Natural killer cell (primary cell): ENCODE data around the gene SLC25A2. TPM values are rescaled to one million over a fixed set of nuclear protein-coding genes. Genes with fewer than 3 reads are reported as not detected.

ENCODE experiments used
- ATAC-seq, 3 donors: fragments of 150-1000 bp in 2 of 3; fragments of 200-7000 bp in 1 of 3; cut with Tn5 transposase; 1 replicate in 1 of 3; 2 replicates in 2 of 3; pipeline ENCODE4 v1.10.0; 2021; ENCODE audit warnings: mild to moderate bottlenecking in 2 of 3, moderate library complexity in 2 of 3
- DNase-seq, 2 donors: peaks; one replicate each; pipeline versions ENCODE4 v3.0.0 to v3.0.0-alpha.2; 2013 to 2021; ENCODE audit warnings: mixed read lengths in 1 of 2
- H3K27ac ChIP-seq: one replicate; pipeline ENCODE4 v1.5.1; 2013; ENCODE audit warnings: mild to moderate bottlenecking, low read length
- H3K27me3 ChIP-seq: one replicate; pipeline ENCODE4 v1.6.1; 2013; ENCODE audit warnings: low read length; ENCODE audit not compliant: control insufficient read depth, insufficient read depth
- H3K36me3 ChIP-seq: one replicate; pipeline ENCODE4 v1.6.1; 2013; ENCODE audit warnings: low read length; ENCODE audit not compliant: control insufficient read depth, insufficient read depth
- H3K4me1 ChIP-seq: one replicate; pipeline ENCODE4 v1.6.1; 2013; ENCODE audit warnings: low read length; ENCODE audit not compliant: control insufficient read depth, insufficient read depth
- H3K4me3 ChIP-seq: one replicate; pipeline ENCODE4 v1.5.1; 2013; ENCODE audit warnings: low read length
- H3K9me3 ChIP-seq: one replicate; pipeline ENCODE4 v1.6.1; 2013; ENCODE audit warnings: low read length; ENCODE audit not compliant: control insufficient read depth, insufficient read depth
- H3K27ac Mint-ChIP-seq, 2 donors: one replicate each; pipeline ENCODE4 v1.8.0; 2022; ENCODE audit warnings: mild to moderate bottlenecking in 2 of 2, mixed read lengths in 2 of 2, moderate library complexity in 1 of 2
- H3K27me3 Mint-ChIP-seq, 2 donors: one replicate each; pipeline ENCODE4 v1.8.0; 2022; ENCODE audit warnings: low read depth in 2 of 2, mixed read lengths in 2 of 2
- H3K36me3 Mint-ChIP-seq: one replicate; pipeline ENCODE4 v1.8.0; 2022; ENCODE audit warnings: mixed read lengths
- H3K4me1 Mint-ChIP-seq, 2 donors: one replicate each; pipeline ENCODE4 v1.8.0; 2022; ENCODE audit warnings: mixed read lengths in 2 of 2
- H3K4me3 Mint-ChIP-seq: one replicate; pipeline ENCODE4 v1.8.0; 2022; ENCODE audit warnings: mild to moderate bottlenecking, moderate library complexity, mixed read lengths
- H3K9me3 Mint-ChIP-seq, 2 donors: one replicate each; pipeline ENCODE4 v1.8.0; 2022; ENCODE audit warnings: mixed read lengths in 2 of 2
- CTCF ChIP-seq: fragments of 200-600 bp; IDR thresholded peaks from one replicate; pipeline ENCODE4 v1.8.0; 2022; ENCODE audit warnings: antibody characterized with exemption
- WGBS: methylation state at CpG from one replicate; pipeline ENCODE4 v1.1.7; 2013; ENCODE audit warnings: missing lambda C conversion rate; ENCODE audit not compliant: insufficient coverage; 5-methylcytosine and 5-hydroxymethylcytosine counted together
- intact Hi-C: fragments of 100-400 bp; cut with micrococcal nuclease; formaldehyde crosslinking; loops from one replicate; pipeline ENCODE4 v1.14.2; 2022
- total RNA-seq, 4 donors: library from RNA; stranded (reverse); fragments of 120-200 nt in 1 of 4; gene quantifications; one replicate each; pipeline versions ENCODE4 v1.2.3 to v1.2.4, GENCODE V29; 2013 to 2022

Gene SLC25A2
- total RNA-seq, 3 donors from 2014 or later (not counting 1 experiment from before 2014, with no cell fraction given), result 0.73 TPM; not detected in 2

DNA sequence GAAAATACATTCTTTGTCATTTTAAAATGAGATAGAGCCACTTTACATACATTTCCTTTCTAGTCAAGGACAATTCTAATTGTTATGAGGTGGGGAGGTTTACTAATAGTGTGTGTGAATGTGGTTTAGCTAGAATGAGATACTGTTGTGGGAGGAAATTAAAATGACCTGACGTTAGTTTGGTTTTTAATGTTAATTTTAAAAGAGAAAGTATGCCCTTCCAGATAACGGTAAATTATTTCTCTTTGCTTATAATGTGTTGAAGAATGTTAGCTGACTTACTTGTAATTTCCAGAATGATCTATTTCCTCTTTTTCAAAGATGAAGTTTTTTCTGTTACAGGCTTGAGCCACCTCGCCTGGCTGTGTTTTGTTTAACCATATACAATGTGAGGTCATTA lies 18.4 kb upstream of the SLC25A2 start:
- H3K27ac ChIP-seq, result no peak overlapping the region
- H3K4me1 ChIP-seq, result peaks cover 18% of the 10 kb centered on the region
- H3K9me3 ChIP-seq, result peaks cover 33% of the 10 kb centered on the region
- ATAC-seq (no peak), DNase-seq (no peak)
- Mint-ChIP-seq H3K4me1 (peaks cover 39% of the 10 kb centered on the region in 2 donors), H3K36me3 (peaks cover 46% of the 10 kb centered on the region), H3K4me3 (peak overlapping the region; percentile 99), H3K27me3 (peaks cover 14 to 21% of the 10 kb centered on the region in 2 donors), H3K9me3 (peaks cover 11 to 17% of the 10 kb centered on the region in 2 donors), H3K27ac (peak overlapping the region in 1 of 2 donors; percentile 100)
- TF ChIP-seq CTCF, result no peak
- intact Hi-C loops, result no loop called here
- H3K27me3 ChIP-seq, result no peaks in the 10 kb centered on the region
- H3K36me3 ChIP-seq, result peaks cover 7% of the 10 kb centered on the region
- no peak overlapping the region for H3K4me3 ChIP-seq
- 71% methylated on average over 1 of the region's 3 CpGs for WGBS

- ATAC-seq, result peak; percentile 89 to 96 (median 90)
- peaks cover 3 to 7% of the 10 kb centered on the region in 2 donors for H3K27me3 Mint-ChIP-seq
- H3K27ac Mint-ChIP-seq, result peak within 1 kb of the TSS; percentile 100
- peak within 1 kb of the TSS; percentile 93 for H3K4me3 ChIP-seq
- H3K27me3 ChIP-seq, result no peaks in the 10 kb centered on the region
- H3K36me3 ChIP-seq, result peaks cover 7% of the 10 kb centered on the region
- intact Hi-C loops, result loop anchor here (1.0 kb wide), 1 partner anchor 244 kb away; no protein-coding TSS in a partner anchor
- H3K36me3 Mint-ChIP-seq, result peaks cover 51% of the 10 kb centered on the region
- WGBS, result 2% methylated on average over 67 of the region's 67 CpGs
- H3K4me1 Mint-ChIP-seq, result peaks cover 31 to 34% of the 10 kb centered on the region in 2 donors
- peak; percentile 93 to 97 for DNase-seq
- H3K9me3 ChIP-seq, result peaks cover 48% of the 10 kb centered on the region
- peak within 1 kb of the TSS; percentile 97 for H3K27ac ChIP-seq
- H3K4me3 Mint-ChIP-seq, result peak within 1 kb of the TSS; percentile 99
- peaks cover 14 to 20% of the 10 kb centered on the region in 2 donors for H3K9me3 Mint-ChIP-seq
- H3K4me1 ChIP-seq, result peaks cover 12% of the 10 kb centered on the region
- TF ChIP-seq CTCF, result peak; percentile 81
Measured at GRCh38 chr5:141320225-141321169, 16.6 kb upstream of the SLC25A2 start, which contains the start of gene TAF7. Gene TAF7, minus strand, starts transcription at chr5:141320784. Its CDS starts 740 bp downstream, at chr5:141320044.

- Mint-ChIP-seq H3K36me3 (peaks cover 59% of the 10 kb centered on the region), H3K9me3 (peaks cover 19 to 28% of the 10 kb centered on the region in 2 donors), H3K4me3 (peak overlapping the region; percentile 99), H3K27me3 (peaks cover 0 to 4% of the 10 kb centered on the region in 2 donors), H3K4me1 (peaks cover 31 to 41% of the 10 kb centered on the region in 2 donors), H3K27ac (peak overlapping the region; percentile 100)
- WGBS, result 80% methylated on average over 5 of the region's 5 CpGs
- intact Hi-C loops, result loop anchor here (1.0 kb wide), 1 partner anchor 245 kb away; no protein-coding TSS in a partner anchor
- Histone ChIP-seq H3K27ac (peak overlapping the region; percentile 97), H3K4me3 (peak overlapping the region; percentile 93), H3K4me1 (peaks cover 12% of the 10 kb centered on the region), H3K9me3 (peaks cover 53% of the 10 kb centered on the region), H3K27me3 (no peaks in the 10 kb centered on the region), H3K36me3 (peaks cover 7% of the 10 kb centered on the region)
- ATAC-seq, result no peak
- DNase-seq, result no peak
- TF ChIP-seq CTCF, result no peak
Measured at GRCh38 chr5:141319699-141320098, 15.8 kb upstream of the SLC25A2 start.
